ENCODE data around the gene AQP3.

GRCh38 chr9:33480976-33481375 lies 33.6 kb upstream of the AQP3 start:
- no peak for TF ChIP-seq POLR2A (IDR thresholded peaks at IDR 0.05; ENCODE audit: low read depth, low read length)
- TF ChIP-seq POLR2AphosphoS5 (IDR thresholded peaks at IDR 0.05; ENCODE audit: low read depth, low read length) = no peak
- no peak for TF ChIP-seq TAF1 (IDR thresholded peaks at IDR 0.05; ENCODE audit: low read depth, low read length)
- TF ChIP-seq SPI1 (IDR thresholded peaks at IDR 0.05; ENCODE audit: low read depth, low read length) = no peak

Measured in GM12891 (cell line).